HG02981 (cell line): ENCODE measurements around the gene FOXP1.

ENCODE experiments used
- ATAC-seq: cut with Tn5 transposase; IDR thresholded peaks from one replicate; pipeline ENCODE4 v1.9.1; 2021; ENCODE audit warnings: mild to moderate bottlenecking, moderate library complexity; ENCODE audit not compliant: unreplicated experiment

FOXP1 gene

GRCh38 chr3:71120012-71120411 lies 463.5 kb downstream of the FOXP1 start:
- no peak for ATAC-seq

DNA sequence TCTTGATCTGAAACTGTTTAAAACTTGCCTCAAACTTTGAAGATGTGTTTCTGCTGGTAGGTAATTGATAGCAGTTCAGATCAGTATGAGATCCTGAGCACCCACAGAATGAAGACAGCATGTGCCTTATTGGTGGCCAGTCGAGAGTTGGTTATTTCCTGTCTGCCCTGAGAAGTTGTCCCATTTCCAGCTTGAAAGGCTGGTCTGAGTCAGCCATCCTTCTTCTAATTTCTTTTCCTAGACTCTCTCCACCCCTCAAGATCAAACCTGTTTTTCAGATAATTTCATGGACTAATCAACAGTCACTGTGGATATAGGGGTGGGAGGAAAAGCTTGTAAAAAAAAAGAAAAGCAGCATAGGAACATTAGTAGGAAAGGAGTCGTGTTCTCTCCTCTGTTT lies 464.4 kb downstream of the FOXP1 start:
- ATAC-seq: no peak

DNA sequence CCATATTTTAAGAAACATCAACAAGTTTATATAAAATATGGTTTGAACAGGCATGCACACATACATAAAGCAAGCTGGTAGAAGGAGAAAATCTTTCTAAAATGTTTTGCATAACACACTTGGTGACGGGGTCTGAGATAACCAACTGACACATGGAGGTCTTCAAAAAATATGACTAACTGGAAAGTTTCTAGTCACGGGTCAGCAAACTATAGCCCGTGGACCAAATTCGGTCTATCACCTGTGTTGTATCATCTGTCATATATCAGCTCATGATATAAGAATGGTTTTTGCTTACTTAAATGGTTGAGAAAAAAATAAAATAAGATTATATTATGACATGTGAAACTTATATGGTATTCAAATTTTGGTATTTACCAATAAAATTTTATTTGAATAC lies 465.1 kb downstream of the FOXP1 start:
- ATAC-seq: no peak

DNA sequence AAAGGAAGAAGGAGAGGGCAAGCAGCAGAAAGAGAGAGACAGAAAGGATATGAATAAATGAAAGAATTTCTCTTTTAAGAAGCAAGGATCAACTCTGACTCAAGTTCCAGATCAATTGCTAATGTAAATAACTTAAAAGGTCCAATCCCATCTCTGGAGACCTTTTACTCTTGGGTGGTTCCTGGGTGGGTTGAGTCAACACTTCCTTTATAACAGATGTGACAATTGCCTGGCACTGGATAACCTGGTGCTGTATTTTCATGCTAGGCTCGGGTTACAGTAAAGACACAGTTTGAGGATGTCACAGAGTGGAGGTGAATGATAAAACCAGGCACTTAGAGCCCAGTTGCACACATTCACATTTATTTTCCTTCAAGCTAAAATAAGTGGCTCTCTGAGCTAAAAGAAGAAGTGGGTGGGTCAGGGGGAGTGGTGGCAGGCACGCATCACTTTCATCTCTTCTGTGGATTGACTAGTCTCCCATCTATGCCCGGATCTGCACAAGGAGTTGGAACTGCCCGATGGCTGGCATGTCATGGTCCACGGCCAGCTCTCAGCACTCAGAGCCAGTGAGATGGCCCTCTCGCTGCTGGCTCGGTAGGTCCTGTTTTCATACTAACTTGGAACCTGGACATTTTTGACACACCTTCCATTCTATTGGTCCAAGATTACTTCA lies 465.8 kb downstream of the FOXP1 start:
- ATAC-seq: no peak

GRCh38 chr3:71114610-71115009 lies 468.9 kb downstream of the FOXP1 start:
- ATAC-seq: no peak

GRCh38 chr3:71112576-71112975 lies 471.0 kb downstream of the FOXP1 start:
- ATAC-seq: no peak

DNA sequence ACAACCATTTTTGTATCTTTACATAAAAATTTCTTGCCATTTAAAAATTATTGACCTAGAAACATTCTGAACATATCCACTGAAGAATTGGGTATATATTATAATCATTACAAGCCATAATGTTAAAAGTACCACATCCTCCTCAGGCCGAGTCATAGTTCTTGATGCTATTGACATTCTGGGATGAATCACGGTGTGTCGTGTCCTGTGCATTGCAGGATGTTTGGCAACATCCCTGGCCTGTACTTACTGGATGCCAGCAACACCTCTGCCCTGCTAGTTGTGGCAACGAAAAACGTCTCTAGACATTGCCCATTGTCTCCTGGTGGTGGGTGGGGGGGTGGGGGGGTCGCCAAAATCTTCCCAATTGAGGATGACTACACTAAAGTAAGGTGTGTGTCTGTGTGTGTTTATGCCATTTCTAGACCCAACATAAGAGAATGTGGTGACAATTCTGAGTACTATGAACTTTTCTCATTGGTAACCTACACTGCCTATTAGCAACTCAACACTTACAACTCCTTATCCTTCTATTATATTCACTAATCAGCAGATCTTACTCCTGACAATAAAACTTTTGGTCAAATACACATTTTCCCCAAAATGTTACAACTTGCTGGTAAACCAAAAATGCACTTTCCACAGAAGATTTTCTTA lies 471.6 kb downstream of the FOXP1 start:
- ATAC-seq: no peak

- ATAC-seq: no peak
Measured at GRCh38 chr3:71110385-71111222, 472.9 kb downstream of the FOXP1 start.

GRCh38 chr3:71109977-71110285 lies 473.6 kb downstream of the FOXP1 start:
- no peak for ATAC-seq

GRCh38 chr3:71109241-71109976 lies 474.1 kb downstream of the FOXP1 start:
- ATAC-seq: no peak

DNA sequence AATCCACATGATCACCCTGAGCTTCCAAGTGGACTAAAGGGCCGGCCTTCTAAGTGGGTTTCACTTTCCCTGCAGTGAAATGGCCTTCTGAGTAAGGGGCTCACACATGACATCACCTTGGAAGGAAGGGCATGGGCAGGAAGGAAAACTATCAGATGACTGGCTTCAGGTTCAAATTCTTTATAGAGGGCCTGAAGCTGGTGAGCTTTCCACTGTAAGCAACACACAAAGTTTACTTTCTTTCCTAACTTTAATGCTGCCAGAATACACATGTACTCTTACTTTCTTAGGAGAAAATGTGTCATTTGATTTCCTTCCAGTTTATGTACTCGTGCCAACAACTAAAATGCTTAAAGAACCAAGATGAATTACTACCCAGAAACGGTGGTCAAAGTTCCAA lies 475.6 kb downstream of the FOXP1 start:
- ATAC-seq: no peak

GRCh38 chr3:71104976-71105375 lies 478.6 kb downstream of the FOXP1 start:
- ATAC-seq: no peak

DNA sequence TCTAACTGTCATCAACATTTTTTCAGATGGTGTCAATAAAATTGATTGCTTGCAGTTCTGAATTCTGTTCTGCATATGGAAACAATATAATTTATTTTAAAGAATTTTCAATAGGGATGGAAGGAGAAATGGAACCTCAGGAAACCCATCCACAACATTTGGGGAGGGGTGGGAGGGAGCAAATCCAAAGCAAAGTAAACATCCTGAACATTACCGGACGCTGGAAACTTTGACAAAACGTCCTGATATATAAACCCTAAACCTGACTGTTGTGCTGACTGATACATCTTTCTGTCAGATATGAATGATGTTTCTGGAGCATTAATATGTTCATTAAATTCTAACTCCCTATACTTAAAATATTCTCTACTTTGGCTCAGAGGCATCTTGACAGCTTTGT lies 479.0 kb downstream of the FOXP1 start:
- no peak for ATAC-seq

- ATAC-seq: no peak
Measured at GRCh38 chr3:71104121-71104541, 479.4 kb downstream of the FOXP1 start.

GRCh38 chr3:71103430-71103921 lies 480.1 kb downstream of the FOXP1 start:
- ATAC-seq: no peak

DNA sequence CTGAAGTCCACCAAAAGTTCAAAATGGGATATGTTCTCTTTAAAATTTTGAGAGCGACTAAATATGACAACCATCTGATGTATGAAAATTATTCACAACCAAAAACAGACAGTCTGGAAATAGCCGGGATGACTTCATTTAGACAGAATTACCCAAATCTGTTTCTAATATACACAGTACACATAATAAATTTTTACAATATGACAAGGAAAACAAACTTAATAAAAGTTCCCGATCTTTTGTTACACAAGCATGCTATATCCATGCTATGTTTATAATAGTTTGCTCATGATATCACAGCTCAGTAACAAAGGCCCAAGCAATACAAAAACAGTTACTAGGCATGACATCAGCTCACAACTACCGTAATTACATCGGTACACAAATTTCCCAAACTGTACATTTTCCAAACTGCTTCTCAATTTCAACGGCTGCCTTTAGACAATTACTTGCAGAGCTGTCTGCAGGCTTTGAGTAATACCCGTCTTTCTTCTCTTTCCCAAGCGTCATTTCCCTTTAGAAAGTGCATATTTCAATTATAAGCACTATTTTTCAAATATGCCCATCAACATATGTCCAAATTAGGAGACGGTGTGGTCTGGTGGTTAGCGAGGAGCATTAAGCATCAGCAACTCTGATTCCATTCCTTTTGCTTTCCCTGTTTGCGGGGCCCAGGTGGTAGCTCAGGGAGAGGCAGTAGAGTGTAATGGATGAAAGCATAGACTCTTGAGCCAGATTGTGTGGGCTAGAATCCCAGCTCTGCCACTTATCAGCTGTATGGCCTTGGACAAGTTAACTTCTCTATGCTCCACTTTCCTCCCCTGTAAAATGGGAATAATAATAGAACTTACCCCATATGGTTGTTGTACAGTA lies 481.2 kb downstream of the FOXP1 start:
- ATAC-seq: no peak

DNA sequence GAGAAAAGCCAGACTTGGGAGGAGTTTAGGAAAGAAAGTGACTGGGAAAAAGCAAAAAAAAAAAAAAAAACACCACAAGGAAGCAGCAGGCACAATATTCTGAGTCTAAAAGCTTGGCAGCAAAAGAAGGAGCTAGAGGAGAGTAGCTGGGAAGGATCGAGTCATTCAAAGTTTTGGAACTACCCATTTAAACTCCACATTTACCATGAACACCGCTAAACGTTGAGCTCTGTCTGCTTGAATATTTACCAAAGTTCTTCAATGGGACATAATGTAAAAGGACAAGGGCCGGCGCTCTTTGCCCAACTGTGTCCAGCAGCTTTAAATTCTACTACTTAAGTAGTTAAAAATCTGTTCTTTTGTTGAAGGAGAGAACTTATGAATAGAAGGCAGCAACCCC lies 481.9 kb downstream of the FOXP1 start:
- no peak for ATAC-seq

GRCh38 chr3:71101014-71101413 lies 482.5 kb downstream of the FOXP1 start:
- ATAC-seq: no peak

DNA sequence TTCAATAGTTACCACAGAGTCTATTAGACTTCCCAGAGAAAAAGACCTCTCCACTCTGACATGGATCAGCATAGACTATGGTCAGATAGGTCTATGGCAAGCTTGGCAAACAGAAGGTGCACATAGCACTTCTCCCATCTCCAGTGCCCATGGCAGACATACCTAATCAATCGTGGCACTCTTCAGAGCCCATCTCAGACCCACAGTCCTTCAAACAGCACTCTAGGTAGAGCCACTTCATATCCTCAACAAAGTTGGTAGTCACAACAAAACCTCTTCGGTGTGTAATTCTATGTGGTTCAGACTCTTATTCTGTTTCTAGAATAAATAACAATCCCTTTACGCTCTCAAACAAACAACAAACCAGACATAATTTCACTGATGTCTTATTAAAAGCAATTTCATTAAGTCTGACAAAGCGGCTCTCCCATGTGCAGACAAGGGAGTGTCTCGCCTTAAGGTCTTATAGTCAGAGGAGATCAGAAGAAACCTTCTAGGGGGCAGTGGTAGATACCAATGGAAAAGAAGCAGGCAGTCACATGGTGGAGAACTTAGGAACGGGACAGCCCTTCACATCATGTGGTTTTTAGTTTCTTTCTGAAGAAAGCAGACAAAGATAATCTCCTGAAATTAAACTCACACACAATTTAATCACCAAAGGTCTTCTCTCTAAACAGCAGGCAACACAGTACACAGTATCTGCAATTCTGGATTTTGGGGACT lies 483.4 kb downstream of the FOXP1 start:
- no peak for ATAC-seq

DNA sequence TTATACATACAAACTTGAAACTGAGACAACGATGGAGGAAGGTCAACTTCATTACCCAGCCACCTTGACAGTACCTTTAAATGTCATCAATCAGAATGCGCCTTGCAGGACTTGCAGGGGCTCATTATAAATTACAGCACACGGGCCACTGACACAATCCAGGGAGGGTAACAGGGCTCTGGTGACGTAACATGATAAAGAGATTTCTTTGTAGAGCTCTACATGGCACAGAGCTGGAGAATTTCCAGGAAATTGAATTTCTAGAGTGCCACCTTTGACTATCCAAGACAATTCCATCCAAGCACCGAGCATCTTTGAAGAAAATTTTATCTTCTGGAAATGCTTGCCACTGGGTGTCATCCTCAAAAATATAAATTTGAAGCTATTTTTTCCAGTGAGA lies 486.0 kb downstream of the FOXP1 start:
- ATAC-seq: no peak
